HG03108 (cell line): ENCODE results near the gene ILF3.
"Not testable (repeated sequence)": the region's sequence is repeated elsewhere in the genome, so short reads cannot be mapped to it uniquely, and the experiment has no call there.

Source experiments
- ATAC-seq: cut with Tn5 transposase; IDR thresholded peaks from one replicate; pipeline ENCODE4 v1.9.1; 2021; ENCODE audit warnings: moderate library complexity; ENCODE audit not compliant: unreplicated experiment

Gene ILF3

GRCh38 chr19:10642473-10643171 lies 11.5 kb upstream of the ILF3 start:
- ATAC-seq, result no peak

DNA sequence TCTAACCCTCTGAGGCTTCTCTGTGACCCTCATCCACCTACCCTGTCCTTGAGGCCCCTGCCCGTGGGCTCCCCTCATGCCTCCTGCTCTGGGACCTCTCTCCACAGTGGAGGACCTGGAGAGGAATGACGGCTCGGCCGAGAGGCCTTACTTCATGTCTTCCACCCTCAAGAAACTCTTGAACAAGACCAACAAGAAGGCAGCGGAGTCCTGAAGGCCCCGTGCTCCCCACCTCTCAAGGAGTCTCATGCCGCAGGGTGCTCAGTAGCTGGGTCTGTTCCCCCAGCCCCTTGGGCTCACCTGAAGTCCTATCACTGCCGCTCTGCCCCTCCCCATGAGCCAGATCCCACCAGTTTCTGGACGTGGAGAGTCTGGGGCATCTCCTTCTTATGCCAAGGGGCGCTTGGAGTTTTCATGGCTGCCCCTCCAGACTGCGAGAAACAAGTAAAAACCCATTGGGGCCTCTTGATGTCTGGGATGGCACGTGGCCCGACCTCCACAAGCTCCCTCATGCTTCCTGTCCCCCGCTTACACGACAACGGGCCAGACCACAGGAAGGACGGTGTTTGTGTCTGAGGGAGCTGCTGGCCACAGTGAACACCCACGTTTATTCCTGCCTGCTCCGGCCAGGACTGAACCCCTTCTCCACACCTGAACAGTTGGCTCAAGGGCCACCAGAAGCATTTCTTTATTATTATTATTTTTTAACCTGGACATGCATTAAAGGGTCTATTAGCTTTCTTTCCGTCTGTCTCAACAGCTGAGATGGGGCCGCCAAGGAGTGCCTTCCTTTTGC lies 10.8 kb upstream of the ILF3 start:
- ATAC-seq, result no peak

DNA sequence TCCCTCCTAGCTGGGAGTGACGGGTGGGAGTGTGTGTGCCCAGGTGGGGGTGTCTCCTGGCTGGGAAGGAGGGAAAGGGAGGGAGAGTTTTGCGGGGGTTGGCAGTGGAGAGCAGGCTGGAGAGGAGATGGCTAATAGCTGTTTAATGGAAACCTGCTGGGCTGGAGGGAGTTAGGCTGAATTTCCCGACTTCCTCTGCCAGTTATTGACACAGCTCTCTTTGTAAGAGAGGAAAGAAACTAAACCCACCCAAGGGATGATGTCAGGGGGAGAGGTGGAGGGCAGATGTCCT lies 10.2 kb upstream of the ILF3 start:
- no peak for ATAC-seq

DNA sequence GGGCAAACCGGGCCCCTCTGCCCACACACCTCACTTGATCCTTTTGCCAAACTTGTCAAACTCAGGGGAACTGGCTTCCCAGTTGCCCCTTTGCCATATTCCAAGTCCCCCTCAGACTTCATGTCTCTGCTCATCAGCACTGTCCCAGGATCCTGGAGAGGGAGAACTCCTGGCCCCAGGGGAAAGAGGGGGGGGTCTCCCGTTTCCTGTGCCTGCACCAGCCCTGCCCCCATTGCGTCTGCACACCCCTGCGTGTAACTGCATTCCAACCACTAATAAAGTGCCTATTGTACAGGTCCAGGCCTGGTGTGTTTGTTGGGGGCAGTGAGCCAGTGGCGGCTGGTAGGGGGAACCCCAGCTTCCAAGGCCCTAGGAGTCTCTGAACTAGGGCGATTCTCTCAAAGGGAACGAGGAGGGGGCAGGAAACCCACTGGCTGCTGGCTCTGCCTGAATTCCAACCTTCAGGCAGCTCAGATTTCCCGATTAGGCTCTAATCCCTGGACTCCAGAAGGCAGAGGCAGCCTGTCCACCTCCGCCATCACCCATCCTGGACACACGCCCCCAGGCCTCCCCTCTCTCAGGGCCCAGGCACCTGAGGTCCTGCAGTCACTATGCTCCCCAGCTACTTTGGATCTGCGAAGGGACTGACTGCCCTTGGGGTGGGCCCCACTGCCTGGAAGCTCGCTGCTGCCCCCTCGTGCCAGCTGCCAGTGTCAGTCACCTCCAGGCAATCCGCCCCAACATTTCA lies 9.7 kb upstream of the ILF3 start:
- ATAC-seq, result no peak

DNA sequence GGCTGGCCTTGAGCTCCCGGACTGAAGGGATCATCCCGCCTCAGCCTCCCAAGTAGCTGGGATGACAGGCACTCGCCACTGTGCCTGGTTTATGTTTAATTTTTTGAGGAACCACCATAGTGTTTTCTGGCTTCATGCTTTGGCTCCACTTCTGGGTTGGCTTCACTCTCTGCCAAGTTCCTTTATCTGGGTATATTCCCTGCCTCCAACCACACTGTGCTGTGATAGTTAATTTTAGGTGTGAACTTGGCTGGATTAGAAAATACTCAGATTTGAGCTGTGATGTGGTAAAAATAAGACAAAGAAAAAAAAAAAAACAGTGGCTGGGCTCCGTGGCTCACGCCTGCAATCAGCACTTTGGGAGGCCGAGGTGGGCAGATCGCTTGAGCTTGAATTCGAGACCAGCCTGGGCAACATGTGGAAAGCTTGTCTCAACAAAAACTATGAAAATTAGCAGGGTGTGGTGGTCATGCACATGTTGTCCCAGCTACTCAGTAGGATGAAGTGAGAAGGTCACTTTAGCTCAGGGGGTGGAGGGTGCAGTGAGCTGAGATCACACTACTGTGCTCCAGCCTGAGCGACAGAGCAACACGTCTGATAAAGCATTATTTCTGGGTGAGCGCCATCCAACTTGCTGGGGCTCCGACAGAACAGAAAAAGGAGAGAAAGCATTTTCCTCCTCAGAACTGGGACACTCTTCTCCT lies 7.5 kb upstream of the ILF3 start:
- no peak for ATAC-seq

GRCh38 chr19:10648360-10648759 lies 5.8 kb upstream of the ILF3 start:
- no peak for ATAC-seq

- ATAC-seq, result no peak
Observed at GRCh38 chr19:10651851-10652250, 2.3 kb upstream of the ILF3 start.

GRCh38 chr19:10653482-10653731 lies 739 bp upstream of the ILF3 start:
- no peak for ATAC-seq

DNA sequence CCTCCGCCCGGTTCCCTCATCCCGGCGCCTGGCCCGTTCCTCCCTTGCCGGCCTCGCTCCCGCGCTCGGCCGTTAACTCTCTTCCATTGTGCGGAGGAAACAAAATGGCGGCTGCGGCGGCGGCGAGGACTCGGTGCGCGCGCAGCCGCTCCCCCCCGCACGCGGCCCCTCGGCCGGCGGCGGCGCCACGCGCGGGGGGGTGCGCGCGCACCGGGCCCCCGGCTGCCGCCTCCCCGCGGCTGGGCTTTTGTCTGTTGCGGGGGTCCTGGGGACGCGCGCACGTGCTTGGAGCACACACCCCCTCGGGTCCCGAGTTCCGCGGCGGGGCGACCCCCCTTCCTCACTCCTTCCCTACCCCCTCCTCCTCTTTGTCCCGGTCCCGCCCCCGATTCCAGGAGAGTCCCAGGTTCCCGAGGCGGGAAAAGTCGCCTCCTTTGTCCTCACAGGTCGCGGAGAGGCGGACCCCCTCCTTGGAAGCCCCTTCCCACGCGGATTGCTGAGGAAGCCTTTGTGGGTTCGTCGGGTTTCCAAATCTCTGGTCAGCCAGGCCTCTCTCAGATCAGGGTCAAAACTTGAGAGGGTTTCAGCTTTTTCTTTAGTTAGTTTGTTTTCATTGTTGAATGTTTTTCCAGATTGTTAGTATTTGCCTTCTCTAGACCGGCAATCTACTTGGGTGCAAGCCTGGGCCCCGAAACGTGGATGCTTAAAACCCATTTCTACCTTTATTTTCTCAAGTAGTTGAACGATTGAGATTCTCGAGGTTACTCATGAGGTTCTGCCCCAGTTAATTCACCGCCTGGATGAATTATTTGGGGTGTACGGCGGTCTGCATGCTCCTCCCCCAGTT lies 687 bp downstream of the ILF3 start:
- ATAC-seq, result no peak

DNA sequence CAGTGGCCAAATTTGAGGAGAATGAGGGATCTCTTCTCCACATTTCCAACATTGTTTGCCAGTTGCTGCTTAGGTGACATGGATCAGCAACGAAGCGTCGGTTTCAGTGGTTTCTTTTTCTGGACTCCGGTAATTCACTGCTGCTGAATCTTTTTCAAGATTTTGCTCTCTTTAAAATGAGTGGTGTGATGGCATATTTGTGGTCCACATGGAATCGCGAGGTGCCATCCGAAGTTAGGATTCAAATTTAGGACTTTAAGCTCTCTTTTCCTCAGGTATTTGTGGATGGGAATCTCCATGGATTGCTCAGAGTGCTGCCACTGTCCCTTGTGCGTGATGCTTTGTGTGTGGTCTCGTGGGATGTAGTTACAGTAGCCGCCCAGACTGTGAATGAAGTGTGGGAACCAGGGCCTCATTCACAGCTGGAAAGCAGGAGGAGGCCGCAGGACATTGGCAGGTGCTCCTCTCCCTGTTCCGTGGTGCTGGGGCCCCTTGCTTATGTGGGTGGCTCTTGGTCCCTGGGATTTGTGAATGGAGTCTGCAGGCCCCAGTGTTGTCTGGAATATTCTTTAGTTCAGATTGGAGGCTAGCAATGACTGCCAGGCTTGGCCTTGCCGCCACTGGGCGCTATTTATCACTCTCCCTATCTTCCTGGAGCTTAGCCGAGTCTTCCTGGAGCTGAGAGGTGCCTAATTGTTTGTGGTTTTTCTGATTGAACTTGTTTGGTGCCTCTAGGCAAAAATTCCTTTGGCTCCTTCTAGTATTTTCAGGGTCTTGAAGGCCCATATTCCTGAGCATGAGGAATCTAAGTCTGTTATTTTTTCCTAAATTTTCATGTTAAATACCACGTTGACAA lies 1.5 kb downstream of the ILF3 start:
- ATAC-seq, result no peak

GRCh38 chr19:10660346-10660745 lies 6.2 kb downstream of the ILF3 start:
- no peak for ATAC-seq

DNA sequence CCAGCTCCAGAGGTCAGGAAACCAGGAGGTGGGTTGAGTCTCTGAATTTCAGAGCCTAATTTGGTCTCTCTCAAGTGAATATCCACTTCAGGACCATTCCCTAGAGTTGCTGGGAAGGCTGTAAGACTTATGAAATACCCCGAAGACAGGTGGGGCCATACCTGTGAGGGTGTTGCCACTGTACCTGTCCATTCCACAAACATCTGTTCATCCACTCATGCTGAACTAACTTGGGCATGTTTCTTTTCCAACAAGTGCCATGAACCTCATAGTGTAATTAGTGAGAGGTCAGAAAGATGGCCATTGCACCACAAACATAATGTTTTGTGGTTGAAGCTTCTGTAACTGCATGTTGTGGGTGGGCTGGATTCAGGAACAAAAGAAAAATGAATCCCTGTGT lies 7.8 kb downstream of the ILF3 start:
- no peak for ATAC-seq

- no peak for ATAC-seq
Observed at GRCh38 chr19:10662384-10663251, 8.5 kb downstream of the ILF3 start.

- ATAC-seq, result not testable (repeated sequence)
Observed at GRCh38 chr19:10663252-10663563, 9.1 kb downstream of the ILF3 start.

- ATAC-seq, result no peak
Observed at GRCh38 chr19:10667867-10668266, 13.7 kb downstream of the ILF3 start.

- no peak for ATAC-seq
Observed at GRCh38 chr19:10669246-10669645, 15.1 kb downstream of the ILF3 start.

DNA sequence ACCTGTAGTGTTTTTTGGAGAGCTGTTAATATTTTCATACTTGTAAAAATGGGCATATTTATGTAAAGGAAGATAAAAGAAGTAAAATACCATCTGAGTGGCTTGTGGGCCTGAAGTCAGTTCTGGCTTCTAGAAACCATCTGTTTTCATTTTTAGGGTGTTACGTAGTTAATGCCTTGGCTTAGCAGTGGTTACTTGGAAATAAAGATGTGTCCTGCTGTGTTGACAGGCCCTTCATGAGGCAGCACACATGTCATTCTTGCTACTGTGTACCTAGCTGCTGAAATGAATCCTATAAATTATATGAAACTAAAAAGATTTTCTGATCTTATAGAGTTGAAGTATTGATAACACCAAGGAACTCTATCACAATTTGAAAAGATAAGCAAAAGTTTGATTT lies 16.0 kb downstream of the ILF3 start:
- no peak for ATAC-seq

DNA sequence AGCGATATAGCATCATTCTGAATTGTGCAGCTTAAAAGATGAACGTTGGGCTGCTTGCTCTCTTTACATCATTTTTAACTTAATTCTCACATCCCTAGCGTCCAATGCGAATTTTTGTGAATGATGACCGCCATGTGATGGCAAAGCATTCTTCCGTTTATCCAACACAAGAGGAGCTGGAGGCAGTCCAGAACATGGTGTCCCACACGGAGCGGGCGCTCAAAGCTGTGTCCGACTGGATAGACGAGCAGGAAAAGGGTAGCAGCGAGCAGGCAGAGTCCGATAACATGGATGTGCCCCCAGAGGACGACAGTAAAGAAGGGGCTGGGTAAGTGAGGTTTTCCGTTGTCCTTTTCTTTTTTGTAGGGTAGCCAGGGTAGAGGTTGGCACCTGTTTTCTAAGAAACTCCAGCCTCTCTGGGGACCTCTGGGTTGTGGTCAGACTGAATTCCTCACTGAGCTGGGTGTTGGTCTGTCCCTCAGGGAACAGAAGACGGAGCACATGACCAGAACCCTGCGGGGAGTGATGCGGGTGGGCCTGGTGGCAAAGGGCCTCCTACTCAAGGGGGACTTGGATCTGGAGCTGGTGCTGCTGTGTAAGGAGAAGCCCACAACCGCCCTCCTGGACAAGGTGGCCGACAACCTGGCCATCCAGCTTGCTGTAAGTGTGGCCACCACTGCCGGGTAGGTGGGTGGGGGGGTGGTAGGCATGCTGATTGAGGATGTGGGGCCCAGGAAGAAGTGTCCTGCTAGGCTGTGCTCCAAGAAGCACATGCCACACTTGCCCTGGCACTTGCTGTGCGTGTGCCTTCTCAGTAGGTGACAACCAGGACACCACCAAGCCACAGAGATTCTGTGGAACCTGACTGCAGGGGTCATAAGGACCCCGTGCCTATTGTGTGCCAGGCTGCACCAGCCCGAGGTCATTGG lies 17.0 kb downstream of the ILF3 start:
- no peak for ATAC-seq
